Superior temporal gyrus (tissue), 1 donor: ENCODE results near the gene EMP1.

ENCODE experiments used
- DNase-seq: peaks from one replicate; pipeline ENCODE4 v3.0.0-alpha.2; 2016; ENCODE audit errors: extremely low spot score

Gene EMP1

GRCh38 chr12:13222076-13222475 lies 25.6 kb downstream of the EMP1 start:
- no peak for DNase-seq

- DNase-seq, result no peak
Measured at GRCh38 chr12:13223179-13223804, 26.8 kb downstream of the EMP1 start.

GRCh38 chr12:13223941-13224340 lies 27.4 kb downstream of the EMP1 start:
- DNase-seq, result no peak

- no peak for DNase-seq
Measured at GRCh38 chr12:13227191-13227590, 30.7 kb downstream of the EMP1 start.

GRCh38 chr12:13228579-13228978 lies 32.1 kb downstream of the EMP1 start:
- DNase-seq, result no peak

GRCh38 chr12:13229504-13229903 lies 33.0 kb downstream of the EMP1 start:
- no peak for DNase-seq

GRCh38 chr12:13230500-13230899 lies 34.0 kb downstream of the EMP1 start:
- no peak for DNase-seq

GRCh38 chr12:13233830-13234641 lies 37.5 kb downstream of the EMP1 start:
- peak; percentile 29 for DNase-seq

- no peak for DNase-seq
Measured at GRCh38 chr12:13238204-13238603, 41.7 kb downstream of the EMP1 start.

- DNase-seq, result no peak
Measured at GRCh38 chr12:13241833-13242488, 45.4 kb downstream of the EMP1 start.

- no peak for DNase-seq
Measured at GRCh38 chr12:13242936-13243335, 46.4 kb downstream of the EMP1 start.

GRCh38 chr12:13243516-13244070 lies 47.1 kb downstream of the EMP1 start:
- no peak for DNase-seq

- no peak for DNase-seq
Measured at GRCh38 chr12:13247596-13247995, 51.1 kb downstream of the EMP1 start.

- DNase-seq, result no peak
Measured at GRCh38 chr12:13248964-13249363, 52.4 kb downstream of the EMP1 start.

- DNase-seq, result no peak
Measured at GRCh38 chr12:13250416-13250815, 53.9 kb downstream of the EMP1 start.

GRCh38 chr12:13251521-13251920 lies 55.0 kb downstream of the EMP1 start:
- no peak for DNase-seq

- DNase-seq, result no peak
Measured at GRCh38 chr12:13252024-13252423, 55.5 kb downstream of the EMP1 start.

- DNase-seq, result no peak
Measured at GRCh38 chr12:13252616-13253015, 56.1 kb downstream of the EMP1 start.

GRCh38 chr12:13253966-13254760 lies 57.6 kb downstream of the EMP1 start:
- DNase-seq, result peak; percentile 51

- DNase-seq, result peak; percentile 97
Measured at GRCh38 chr12:13255792-13256691, 59.5 kb downstream of the EMP1 start.

- DNase-seq, result no peak
Measured at GRCh38 chr12:13256692-13257045, 60.1 kb downstream of the EMP1 start.
